ENCODE results near the gene TTL. TPM values are rescaled to one million over a fixed set of nuclear protein-coding genes. Genes with fewer than 3 reads are reported as not detected.

Gene TTL
- total and polyA plus RNA-seq, 2 of the 13 experiments (the other 11 are each of a cell fraction or from before 2014, with no cell fraction given) = 19.0 to 59.8 TPM

- no peak for TF ChIP-seq THYN1 (CRISPR knock-in tag; IDR thresholded peaks at IDR 0.05; ENCODE audit: borderline replicate concordance, low read depth)
- peak; percentile 58 for TF ChIP-seq STAG1 (CRISPR knock-in tag; IDR thresholded peaks at IDR 0.05)
- no peak for TF ChIP-seq HNRNPK (IDR thresholded peaks at IDR 0.05; ENCODE audit: low read depth, low read length, poor library complexity, severe bottlenecking)
- TF ChIP-seq TRIM22 (IDR thresholded peaks at IDR 0.05) = no peak
- TF ChIP-seq ZSCAN30 (CRISPR knock-in tag; IDR thresholded peaks at IDR 0.05) = no peak
- TF ChIP-seq ZNF362 (CRISPR knock-in tag; IDR thresholded peaks at IDR 0.05; ENCODE audit: borderline replicate concordance) = peak; percentile 78; the same call in 1 of the 2 replicates
- no peak for TF ChIP-seq HOXD1 (CRISPR knock-in tag; IDR thresholded peaks at IDR 0.05)
- TF ChIP-seq ZNF18 (CRISPR knock-in tag; IDR thresholded peaks at IDR 0.05; ENCODE audit: insufficient replicate concordance) = no peak
Measured at GRCh38 chr2:112582314-112582746, 100.4 kb downstream of the TTL start (continued).
